Stimulated activated naive B cell treated with anti-CD40 and anti-IgM and Interleukin-4, amounts not matched to agents 10 μg/mL and 1 μg/mL and 100 μg/mL, for 72 hours (primary cell): Measurements from ENCODE around the gene MZT2A.
A peak's percentile ranks its signal among the peaks of the same experiment; 100 is the strongest.
"Not testable (repeated sequence)": the region's sequence is repeated elsewhere in the genome, so short reads cannot be mapped to it uniquely, and the experiment has no call there.

Source experiments
- ATAC-seq, 2 donors: fragments of 150-1000 bp; cut with Tn5 transposase; replicated peaks; 2 replicates each; pipeline ENCODE4 v1.10.0; 2021; ENCODE audit warnings: moderate library complexity in 1 of 2
- DNase-seq: peaks from one replicate; pipeline ENCODE4 v3.0.0; 2021
- H3K27ac Mint-ChIP-seq: one replicate; pipeline ENCODE4 v1.8.0; 2022; ENCODE audit warnings: mild to moderate bottlenecking, mixed read lengths
- H3K27me3 Mint-ChIP-seq, 2 donors: one replicate each; pipeline ENCODE4 v1.8.0; 2022; ENCODE audit warnings: mixed read lengths in 2 of 2
- H3K36me3 Mint-ChIP-seq, 2 donors: one replicate each; pipeline ENCODE4 v1.8.0; 2022; ENCODE audit warnings: mixed read lengths in 2 of 2, mild to moderate bottlenecking in 1 of 2
- H3K4me1 Mint-ChIP-seq, 2 donors: one replicate each; pipeline ENCODE4 v1.8.0; 2022; ENCODE audit warnings: mixed read lengths in 2 of 2, mild to moderate bottlenecking in 1 of 2
- H3K4me3 Mint-ChIP-seq, 2 donors: one replicate each; pipeline ENCODE4 v1.8.0; 2022; ENCODE audit warnings: mild to moderate bottlenecking in 2 of 2, mixed read lengths in 2 of 2, moderate library complexity in 1 of 2
- H3K9me3 Mint-ChIP-seq, 2 donors: one replicate each; pipeline ENCODE4 v1.8.0; 2022; ENCODE audit warnings: mixed read lengths in 2 of 2, mild to moderate bottlenecking in 1 of 2

MZT2A gene

DNA sequence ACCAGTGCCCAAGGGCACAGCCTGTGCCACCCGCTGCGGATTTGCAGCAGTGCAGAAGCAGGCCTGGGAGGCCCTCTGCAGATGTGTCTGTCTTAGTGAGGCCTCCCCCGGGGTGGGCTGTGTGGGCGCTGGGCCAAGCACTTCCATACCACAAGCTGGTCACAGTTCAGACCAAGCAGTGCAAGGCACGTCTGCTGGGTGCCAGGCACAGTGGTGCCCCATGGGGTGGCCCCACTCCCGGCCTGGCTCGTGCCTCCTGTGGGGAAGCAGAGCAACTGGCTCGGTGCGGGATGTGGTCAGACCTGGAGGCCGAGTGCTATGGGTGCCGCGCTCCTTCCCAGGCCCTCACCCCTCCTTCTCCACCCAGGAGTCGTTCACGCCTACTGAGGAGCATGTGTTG is 23.0 kb upstream of the MZT2A start:
- H3K4me3 Mint-ChIP-seq, ATAC-seq, DNase-seq, H3K9me3 Mint-ChIP-seq, H3K27me3 Mint-ChIP-seq: not testable (repeated sequence)
- Mint-ChIP-seq H3K36me3 (peaks cover 38 to 39% of the 10 kb centered on the region in 2 donors), H3K27ac (peak overlapping the region; percentile 79), H3K4me1 (peaks cover 14 to 32% of the 10 kb centered on the region in 2 donors)

DNA sequence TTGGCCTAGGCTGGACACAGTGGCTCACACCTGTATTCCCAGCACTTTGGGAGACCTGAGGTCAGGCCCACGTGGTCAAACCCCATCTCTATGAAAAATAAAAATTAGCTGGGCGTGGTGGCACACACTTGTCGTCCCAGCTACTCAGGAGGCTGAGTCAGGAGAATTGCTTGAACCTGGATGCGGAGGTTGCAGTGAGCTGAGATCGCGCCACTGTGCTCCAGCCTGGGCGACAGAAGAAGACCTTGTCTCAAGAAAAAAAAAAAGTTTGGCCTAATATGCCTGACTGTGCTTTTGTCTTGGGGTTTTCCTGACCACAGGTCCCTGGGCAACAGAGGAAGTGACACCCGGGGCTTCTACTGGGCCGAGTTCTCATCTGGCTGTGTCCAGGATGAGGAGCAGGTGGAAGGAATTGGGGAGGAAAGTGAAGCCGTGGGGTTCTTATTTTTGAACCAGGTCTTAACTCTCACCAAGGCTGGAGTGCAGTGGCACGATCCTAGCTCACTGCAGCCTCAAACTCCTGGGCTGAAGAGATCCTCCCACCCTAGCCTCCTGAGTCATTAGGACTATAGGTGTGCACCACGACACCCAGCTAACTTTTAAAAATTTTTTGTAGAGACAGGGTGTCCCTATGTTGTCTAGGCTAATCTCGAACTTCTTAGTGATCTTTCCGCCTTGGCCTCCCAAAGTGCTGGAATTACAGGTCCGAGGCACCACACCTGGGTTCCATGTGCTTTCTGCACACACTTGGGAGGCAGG is 22.4 kb upstream of the MZT2A start:
- ATAC-seq, result peak; percentile 89 to 91
- peaks cover 14 to 32% of the 10 kb centered on the region in 2 donors for H3K4me1 Mint-ChIP-seq
- peak overlapping the region; percentile 92 for H3K27ac Mint-ChIP-seq
- not testable (repeated sequence) for H3K4me3 Mint-ChIP-seq, DNase-seq, H3K9me3 Mint-ChIP-seq, H3K27me3 Mint-ChIP-seq
- peaks cover 34% of the 10 kb centered on the region in 2 donors for H3K36me3 Mint-ChIP-seq

- not testable (repeated sequence) for H3K4me3 Mint-ChIP-seq, H3K9me3 Mint-ChIP-seq, H3K27me3 Mint-ChIP-seq, DNase-seq, ATAC-seq
- Mint-ChIP-seq H3K36me3 (peaks cover 28 to 38% of the 10 kb centered on the region in 2 donors), H3K4me1 (peaks cover 14 to 32% of the 10 kb centered on the region in 2 donors), H3K27ac (peak overlapping the region; percentile 89)
Measured at GRCh38 chr2:131511969-131512870, 20.0 kb upstream of the MZT2A start.

DNA sequence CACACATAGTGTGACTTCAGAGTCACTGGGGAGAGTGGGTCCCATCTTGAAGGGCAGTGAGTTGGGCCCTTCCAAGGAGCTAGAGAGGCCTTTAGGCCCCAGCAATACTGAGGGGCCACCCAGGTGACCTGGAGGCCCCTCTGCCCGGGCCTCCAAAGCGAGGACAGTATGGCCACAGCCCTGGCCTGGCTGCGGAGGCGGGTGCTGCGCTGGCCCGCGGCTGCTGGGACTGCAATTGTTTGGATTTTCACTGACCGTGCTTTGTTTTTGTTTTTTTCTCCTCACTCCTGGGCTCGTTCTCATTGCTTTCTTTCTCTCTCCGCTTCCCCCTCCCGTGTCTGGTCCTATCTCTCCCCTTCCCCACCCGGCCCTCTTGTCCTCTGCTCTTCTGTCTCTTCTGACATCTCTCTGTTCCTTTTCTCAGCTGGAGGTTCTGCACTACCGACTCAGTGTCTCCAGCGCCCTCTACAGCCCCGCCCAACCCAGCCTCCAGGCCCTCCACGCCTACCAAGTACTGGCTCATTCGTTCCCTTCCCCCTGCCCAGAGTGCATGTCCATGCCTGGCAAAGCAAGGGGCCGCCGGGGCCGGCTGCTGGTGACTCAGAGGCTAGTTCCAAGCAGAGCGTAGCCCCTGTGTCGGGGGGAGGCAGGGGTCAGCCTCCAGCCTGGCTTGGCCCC is 19.2 kb upstream of the MZT2A start:
- H3K4me3 Mint-ChIP-seq, ATAC-seq, DNase-seq: not testable (repeated sequence)

DNA sequence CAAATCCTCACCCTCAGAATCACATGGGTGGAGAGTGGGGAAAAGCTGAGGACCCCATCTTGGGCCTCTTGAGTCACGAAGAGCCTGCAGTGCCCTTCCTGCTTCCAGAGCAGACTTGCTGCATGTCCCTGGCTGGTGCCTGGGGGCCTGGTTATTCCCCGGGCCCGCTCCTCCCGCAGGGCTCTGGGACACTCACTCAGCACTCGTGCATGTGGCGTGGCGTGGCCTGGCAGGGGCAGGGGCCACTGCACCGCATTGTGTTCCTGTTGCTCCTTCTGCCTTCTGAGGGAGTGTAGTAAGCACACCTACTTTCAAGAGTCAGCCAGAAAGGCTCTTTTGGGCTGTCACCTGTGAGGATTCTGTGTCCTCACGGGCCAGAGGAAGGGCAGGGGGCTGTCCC is 17.4 kb upstream of the MZT2A start:
- Mint-ChIP-seq H3K27ac (no peak overlapping the region), H3K27me3 (no peaks in the 10 kb centered on the region), H3K9me3 (no peaks in the 10 kb centered on the region), H3K36me3 (peaks cover 24 to 40% of the 10 kb centered on the region in 2 donors), H3K4me1 (peaks cover 12 to 25% of the 10 kb centered on the region in 2 donors), H3K4me3 (no peak overlapping the region)
- no peak for ATAC-seq
- DNase-seq, result no peak

More for the DNA sequence above, 19.2 kb upstream of the MZT2A start:
- peaks cover 28 to 35% of the 10 kb centered on the region in 2 donors for H3K36me3 Mint-ChIP-seq
- H3K27ac Mint-ChIP-seq, H3K9me3 Mint-ChIP-seq, H3K27me3 Mint-ChIP-seq: not testable (repeated sequence)
- H3K4me1 Mint-ChIP-seq, result peaks cover 14 to 32% of the 10 kb centered on the region in 2 donors

DNA sequence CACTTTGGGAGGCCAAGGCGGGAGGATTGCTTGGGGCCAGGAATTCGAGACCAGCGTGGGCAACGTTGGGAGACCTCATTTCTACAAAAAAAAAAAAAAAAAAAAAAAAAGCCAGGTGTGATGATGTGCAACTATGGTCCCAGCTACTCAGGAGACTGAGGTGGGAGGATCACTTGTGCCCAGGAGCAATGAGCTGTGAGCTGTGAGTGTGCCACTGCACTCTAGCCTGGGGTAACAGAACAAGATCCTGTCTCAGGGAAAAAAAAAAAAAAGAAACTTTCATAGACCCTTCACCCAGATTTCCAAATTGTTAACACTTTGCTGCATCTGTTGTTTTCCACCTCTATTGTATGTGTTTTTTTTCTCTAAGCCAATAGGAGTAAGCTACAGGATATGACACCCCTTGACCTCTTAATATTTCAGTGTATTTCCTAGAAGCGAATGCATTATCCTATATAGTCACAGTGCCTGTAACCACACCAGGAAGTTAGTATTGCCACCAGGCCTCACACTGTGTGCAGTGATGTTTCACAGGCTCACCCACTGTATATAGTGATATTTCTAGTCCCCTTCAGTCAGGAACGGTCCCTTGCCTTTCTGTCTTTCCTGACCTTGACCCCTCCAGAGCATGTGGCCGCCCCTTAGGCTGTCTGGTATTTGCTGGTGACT is 12.0 kb upstream of the MZT2A start:
- not testable (repeated sequence) for H3K9me3 Mint-ChIP-seq, ATAC-seq, H3K4me3 Mint-ChIP-seq, DNase-seq, H3K27ac Mint-ChIP-seq, H3K4me1 Mint-ChIP-seq, H3K27me3 Mint-ChIP-seq
- H3K36me3 Mint-ChIP-seq, result peaks cover 24 to 34% of the 10 kb centered on the region in 2 donors

GRCh38 chr2:131503587-131503986 is 11.4 kb upstream of the MZT2A start:
- not testable (repeated sequence) for ATAC-seq, H3K4me1 Mint-ChIP-seq, H3K27ac Mint-ChIP-seq, H3K9me3 Mint-ChIP-seq, DNase-seq, H3K4me3 Mint-ChIP-seq, H3K27me3 Mint-ChIP-seq
- peaks cover 21 to 32% of the 10 kb centered on the region in 2 donors for H3K36me3 Mint-ChIP-seq

- not testable (repeated sequence) for DNase-seq, H3K27me3 Mint-ChIP-seq, H3K9me3 Mint-ChIP-seq
- Mint-ChIP-seq H3K27ac (peak overlapping the region; percentile 75), H3K36me3 (peaks cover 16 to 25% of the 10 kb centered on the region in 2 donors), H3K4me1 (peaks cover 18 to 33% of the 10 kb centered on the region in 2 donors), H3K4me3 (peak overlapping the region in 1 of 2 donors; percentile 6)
- ATAC-seq, result peak; percentile 87 to 96
Measured at GRCh38 chr2:131498321-131498973, 6.2 kb upstream of the MZT2A start.

DNA sequence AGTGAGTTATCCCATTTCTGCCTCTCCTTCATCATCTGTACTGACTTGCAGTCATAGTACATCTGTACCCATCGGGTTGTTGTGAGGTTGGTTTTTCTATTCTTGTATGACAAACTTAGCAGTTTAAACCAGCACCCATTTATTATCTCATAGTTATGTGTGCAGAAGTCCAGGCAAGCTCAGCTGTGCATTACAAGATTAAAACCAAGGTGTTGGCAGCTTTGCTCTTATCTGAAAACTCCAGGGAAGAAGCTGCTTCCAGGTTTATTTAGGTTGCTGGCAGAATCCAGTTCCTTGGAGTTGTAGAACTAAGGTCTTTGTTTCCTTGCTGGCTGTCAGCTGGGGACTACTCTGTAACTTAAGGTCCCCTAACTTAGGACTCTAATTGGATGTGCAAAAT is 3.3 kb upstream of the MZT2A start:
- not testable (repeated sequence) for H3K4me3 Mint-ChIP-seq, ATAC-seq, H3K9me3 Mint-ChIP-seq, DNase-seq, H3K27me3 Mint-ChIP-seq
- peaks cover 11 to 28% of the 10 kb centered on the region in 2 donors for H3K36me3 Mint-ChIP-seq
- H3K4me1 Mint-ChIP-seq, result peaks cover 26 to 49% of the 10 kb centered on the region in 2 donors
- H3K27ac Mint-ChIP-seq, result peak overlapping the region; percentile 25

DNA sequence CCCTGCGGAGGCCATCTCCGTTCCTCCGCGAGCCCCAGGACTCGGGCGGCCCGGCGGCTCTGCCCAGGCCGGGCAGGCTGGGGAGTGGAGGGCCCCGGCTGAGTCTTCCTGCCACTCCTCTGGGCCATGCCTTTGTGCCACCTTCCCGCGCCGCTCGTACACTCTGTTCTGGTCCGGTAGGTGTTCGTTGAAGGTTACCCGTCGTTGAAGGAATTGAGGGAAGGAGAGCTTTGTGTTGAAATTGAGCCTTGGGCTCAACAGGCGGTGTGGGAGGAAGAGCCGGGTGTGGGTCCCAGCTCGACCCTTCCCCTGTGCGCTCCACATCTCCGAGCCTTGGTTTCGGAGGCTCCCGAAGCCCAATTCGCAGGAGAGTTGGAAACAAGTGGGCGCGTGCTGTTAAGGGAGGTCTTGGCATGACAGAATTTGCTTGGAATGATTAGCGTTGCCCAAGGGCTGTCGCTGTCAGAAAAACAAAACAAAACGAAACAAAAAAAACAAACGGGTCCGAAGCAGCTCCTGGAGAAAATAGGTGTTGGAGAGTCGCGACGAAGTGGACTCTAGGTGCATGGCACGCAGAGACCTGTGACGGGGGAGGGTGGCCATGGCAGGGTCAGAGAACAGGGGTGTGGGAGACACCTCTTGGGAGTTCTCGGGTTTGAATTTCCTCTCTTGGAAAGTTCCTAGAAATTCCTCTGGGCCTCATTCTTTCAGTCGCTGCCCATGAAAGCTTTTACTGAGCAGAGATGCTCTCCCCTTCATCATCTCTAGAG is 1.2 kb upstream of the MZT2A start:
- DNase-seq (no peak), ATAC-seq (peak; percentile 37)
- no peaks in the 10 kb centered on the region for H3K9me3 Mint-ChIP-seq
- no peaks in the 10 kb centered on the region for H3K27me3 Mint-ChIP-seq
- peak overlapping the region; percentile 96 for H3K27ac Mint-ChIP-seq
- H3K36me3 Mint-ChIP-seq, result peaks cover 20 to 34% of the 10 kb centered on the region in 2 donors
- H3K4me1 Mint-ChIP-seq, result peaks cover 38 to 63% of the 10 kb centered on the region in 2 donors
- H3K4me3 Mint-ChIP-seq, result peak overlapping the region; percentile 96 to 98

- Mint-ChIP-seq H3K27ac (peak overlapping the region; percentile 96), H3K36me3 (peaks cover 26 to 35% of the 10 kb centered on the region in 2 donors), H3K4me3 (peak overlapping the region; percentile 96 to 98), H3K9me3 (no peaks in the 10 kb centered on the region), H3K27me3 (no peaks in the 10 kb centered on the region), H3K4me1 (peaks cover 33 to 65% of the 10 kb centered on the region in 2 donors)
- ATAC-seq (peak; percentile 84 to 88), DNase-seq (peak; percentile 97)
Measured at GRCh38 chr2:131492418-131493198, 411 bp upstream of the MZT2A start.

DNA sequence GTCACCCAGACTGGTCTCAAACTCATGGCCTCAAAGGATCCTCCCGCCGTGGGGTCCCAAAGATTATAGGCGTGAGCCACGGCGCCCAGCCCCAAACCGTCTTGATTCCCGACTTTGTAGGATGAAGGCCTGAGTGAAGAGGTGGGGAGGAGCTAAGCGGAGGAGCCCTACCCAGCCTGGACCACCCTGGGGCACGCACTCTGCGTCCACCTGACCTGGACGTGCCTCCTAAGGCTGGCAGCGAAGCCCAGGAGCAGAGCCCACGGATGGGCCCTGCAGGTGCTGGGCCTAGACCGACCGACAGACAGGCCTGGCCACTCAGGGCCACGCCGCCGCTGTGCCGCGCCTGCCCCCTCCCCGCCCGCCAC is 744 bp downstream of the MZT2A start:
- DNase-seq, H3K27me3 Mint-ChIP-seq, H3K9me3 Mint-ChIP-seq: not testable (repeated sequence)
- H3K36me3 Mint-ChIP-seq, result peaks cover 23 to 32% of the 10 kb centered on the region in 2 donors
- H3K27ac Mint-ChIP-seq, result peak overlapping the region; percentile 88
- H3K4me3 Mint-ChIP-seq, result peak overlapping the region; percentile 86 to 87
- ATAC-seq, result peak; percentile 3 to 6
- peaks cover 31 to 56% of the 10 kb centered on the region in 2 donors for H3K4me1 Mint-ChIP-seq
